Loucy (cell line): ENCODE data around the gene IGSF9B.

Experiments used
- H2AFZ ChIP-seq: fragments of 200-600 bp; sonication (generic); 2 replicates; pipeline ENCODE4 v1.6.0; 2016; ENCODE audit warnings: antibody characterized with exemption, mild to moderate bottlenecking, low read length, moderate library complexity
- H3F3A ChIP-seq: fragments of 200-600 bp; 2 replicates; pipeline ENCODE4 v1.6.0; 2016; ENCODE audit warnings: antibody characterized with exemption, low read depth, mild to moderate bottlenecking
- H3K27me3 ChIP-seq: fragments of 200-600 bp; sonication (generic); 2 replicates; pipeline ENCODE4 v1.6.1; 2014; ENCODE audit warnings: low read length, mild to moderate bottlenecking; ENCODE audit not compliant: insufficient read depth, poor library complexity, severe bottlenecking
- H3K36me3 ChIP-seq: fragments of 200-600 bp; sonication (generic); 2 replicates; pipeline ENCODE4 v1.6.1; 2016; ENCODE audit warnings: low read length; ENCODE audit not compliant: insufficient read depth
- H3K4me1 ChIP-seq: fragments of 200-600 bp; sonication (generic); 2 replicates; pipeline ENCODE4 v1.5.1; 2014; ENCODE audit warnings: low read length, mild to moderate bottlenecking; ENCODE audit not compliant: insufficient read depth, poor library complexity, severe bottlenecking
- H3K4me2 ChIP-seq: fragments of 200-600 bp; sonication (generic); 2 replicates; pipeline ENCODE4 v1.6.0; 2014; ENCODE audit warnings: antibody characterized with exemption, low read length, low read depth, mild to moderate bottlenecking; ENCODE audit not compliant: poor library complexity, severe bottlenecking
- H3K4me3 ChIP-seq: fragments of 200-600 bp; sonication (generic); 2 replicates; pipeline ENCODE4 v1.5.1; 2014; ENCODE audit warnings: low read length, mild to moderate bottlenecking, mixed read lengths; ENCODE audit not compliant: poor library complexity, severe bottlenecking
- H3K79me2 ChIP-seq: fragments of 200-600 bp; sonication (generic); 2 replicates; pipeline ENCODE4 v1.6.1; 2014; ENCODE audit warnings: low read length; ENCODE audit not compliant: insufficient read depth
- H3K9ac ChIP-seq: fragments of 200-600 bp; sonication (generic); 2 replicates; pipeline ENCODE4 v1.6.0; 2014; ENCODE audit warnings: mild to moderate bottlenecking, low read depth, low read length, moderate library complexity; ENCODE audit not compliant: poor library complexity, severe bottlenecking
- H3K9me2 ChIP-seq: fragments of 200-600 bp; sonication (generic); replicated peaks from 2 replicates; pipeline ENCODE4 v1.6.1; 2016; ENCODE audit warnings: low read depth, low read length, mixed read lengths
- H3K9me3 ChIP-seq: fragments of 200-600 bp; sonication (generic); 2 replicates; pipeline ENCODE4 v1.6.1; 2014; ENCODE audit warnings: mild to moderate bottlenecking, antibody characterized with exemption, low read length, low read depth; ENCODE audit not compliant: insufficient read depth
- H4K20me1 ChIP-seq: fragments of 200-600 bp; sonication (generic); 2 replicates; pipeline ENCODE4 v1.6.0; 2014; ENCODE audit warnings: antibody characterized with exemption, low read length, mild to moderate bottlenecking; ENCODE audit not compliant: insufficient read depth, poor library complexity, severe bottlenecking
- EZH2phosphoT487 ChIP-seq: fragments of 200-600 bp; IDR thresholded peaks from 2 replicates; pipeline ENCODE4 v1.6.1; 2018; ENCODE audit warnings: antibody characterized with exemption, mild to moderate bottlenecking, moderate library complexity, borderline replicate concordance
- TF ChIP-seq, protein P1 (sequence below): fragments of 200-600 bp; sonication (generic); conservative IDR thresholded peaks from 2 replicates; pipeline ENCODE4 v1.5.1; 2014; ENCODE audit warnings: mild to moderate bottlenecking, antibody characterized with exemption, low read length

The IGSF9B gene

DNA sequence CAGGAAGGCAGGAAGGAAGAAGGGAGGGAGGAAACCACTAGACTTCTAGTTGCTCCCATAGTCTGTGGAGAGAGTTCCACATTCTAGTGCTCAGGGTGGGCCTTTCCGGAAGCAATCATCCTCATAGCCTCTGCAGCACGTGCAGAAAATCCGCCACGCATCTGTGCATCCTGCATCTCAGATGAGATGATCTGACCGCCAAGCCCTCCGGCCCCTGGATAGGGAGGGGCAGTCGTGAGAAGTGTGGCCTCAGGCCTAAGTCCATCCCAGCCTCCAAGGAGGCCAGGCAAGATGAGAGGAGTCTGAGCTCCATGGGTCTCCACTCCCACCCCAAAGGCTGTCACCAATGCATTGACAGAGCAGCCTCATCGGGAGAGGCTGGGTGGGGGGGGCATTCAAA lies 30.4 kb upstream of the IGSF9B start:
- no peak overlapping the region for H3K9ac ChIP-seq
- H3F3A ChIP-seq, result no peaks in the 10 kb centered on the region
- H4K20me1 ChIP-seq, result no peaks in the 10 kb centered on the region
- H2AFZ ChIP-seq, result no peak overlapping the region
- no peak overlapping the region for H3K4me2 ChIP-seq
- H3K36me3 ChIP-seq, result no peaks in the 10 kb centered on the region
- peaks cover 13% of the 10 kb centered on the region; the same call in 1 of the 2 replicates for H3K9me3 ChIP-seq
- no peak overlapping the region for H3K4me3 ChIP-seq
- H3K79me2 ChIP-seq, result no peaks in the 10 kb centered on the region
- H3K4me1 ChIP-seq, result no peaks in the 10 kb centered on the region
- TF ChIP-seq, protein P1, sequence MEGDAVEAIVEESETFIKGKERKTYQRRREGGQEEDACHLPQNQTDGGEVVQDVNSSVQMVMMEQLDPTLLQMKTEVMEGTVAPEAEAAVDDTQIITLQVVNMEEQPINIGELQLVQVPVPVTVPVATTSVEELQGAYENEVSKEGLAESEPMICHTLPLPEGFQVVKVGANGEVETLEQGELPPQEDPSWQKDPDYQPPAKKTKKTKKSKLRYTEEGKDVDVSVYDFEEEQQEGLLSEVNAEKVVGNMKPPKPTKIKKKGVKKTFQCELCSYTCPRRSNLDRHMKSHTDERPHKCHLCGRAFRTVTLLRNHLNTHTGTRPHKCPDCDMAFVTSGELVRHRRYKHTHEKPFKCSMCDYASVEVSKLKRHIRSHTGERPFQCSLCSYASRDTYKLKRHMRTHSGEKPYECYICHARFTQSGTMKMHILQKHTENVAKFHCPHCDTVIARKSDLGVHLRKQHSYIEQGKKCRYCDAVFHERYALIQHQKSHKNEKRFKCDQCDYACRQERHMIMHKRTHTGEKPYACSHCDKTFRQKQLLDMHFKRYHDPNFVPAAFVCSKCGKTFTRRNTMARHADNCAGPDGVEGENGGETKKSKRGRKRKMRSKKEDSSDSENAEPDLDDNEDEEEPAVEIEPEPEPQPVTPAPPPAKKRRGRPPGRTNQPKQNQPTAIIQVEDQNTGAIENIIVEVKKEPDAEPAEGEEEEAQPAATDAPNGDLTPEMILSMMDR, result no peak
- no peak for TF ChIP-seq EZH2phosphoT487
- no peaks in the 10 kb centered on the region for H3K9me2 ChIP-seq
- no peaks in the 10 kb centered on the region for H3K27me3 ChIP-seq

DNA sequence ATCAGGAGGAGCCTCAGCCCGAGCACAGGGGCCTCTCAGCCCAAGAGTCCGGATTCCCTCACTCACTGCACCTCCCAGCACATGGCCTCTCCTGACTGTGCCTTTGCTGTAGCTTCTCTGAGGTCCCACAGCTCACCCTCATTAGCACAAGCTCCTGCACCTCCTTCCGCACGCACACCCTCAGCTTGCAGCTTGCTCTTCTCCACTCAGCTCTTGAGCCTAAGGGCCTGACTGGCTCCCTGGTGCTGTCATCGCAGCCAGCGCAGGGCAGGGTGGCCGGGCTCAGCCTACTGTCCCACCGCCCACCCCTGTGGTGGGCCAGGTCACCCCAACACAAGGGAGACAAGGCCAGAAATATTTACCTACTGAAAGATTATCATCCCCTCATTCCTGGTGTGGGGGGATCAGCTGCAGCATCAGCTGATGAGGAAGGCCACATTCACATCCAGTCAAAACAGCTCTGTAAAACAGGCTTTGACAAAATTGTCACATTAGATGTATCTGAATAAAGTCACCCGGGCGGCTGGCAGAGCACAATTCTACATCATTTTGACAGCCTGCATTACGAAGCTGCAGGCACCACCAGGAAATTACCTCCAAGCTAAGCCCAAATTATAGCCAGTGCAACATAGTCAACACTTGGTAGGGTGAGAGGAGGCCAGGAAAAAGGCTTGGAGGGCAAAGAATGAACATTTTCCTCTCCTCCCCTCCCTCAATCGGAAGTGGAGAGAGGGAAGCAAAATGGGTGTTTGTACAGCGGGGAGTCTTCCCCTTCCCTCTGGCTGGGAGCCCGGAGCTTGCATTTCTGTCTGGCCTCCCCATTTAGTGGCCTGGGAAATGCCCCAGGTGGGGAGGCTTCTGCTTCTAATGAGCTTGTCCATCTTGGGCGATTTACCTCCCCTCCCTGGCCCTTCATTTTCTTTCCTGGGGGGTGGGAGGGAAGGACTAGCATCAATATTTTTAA lies 29.5 kb upstream of the IGSF9B start:
- H3K9me2 ChIP-seq, result no peaks in the 10 kb centered on the region
- H3K9ac ChIP-seq, result no peak overlapping the region
- H3F3A ChIP-seq, result no peaks in the 10 kb centered on the region
- H3K4me1 ChIP-seq, result no peaks in the 10 kb centered on the region
- H3K4me2 ChIP-seq, result no peak overlapping the region
- H3K27me3 ChIP-seq, result no peaks in the 10 kb centered on the region
- no peak for TF ChIP-seq EZH2phosphoT487
- no peaks in the 10 kb centered on the region for H4K20me1 ChIP-seq
- no peaks in the 10 kb centered on the region for H3K36me3 ChIP-seq
- peaks cover 13% of the 10 kb centered on the region; the same call in 1 of the 2 replicates for H3K9me3 ChIP-seq
- no peak overlapping the region for H3K4me3 ChIP-seq
- H2AFZ ChIP-seq, result no peak overlapping the region
- no peaks in the 10 kb centered on the region for H3K79me2 ChIP-seq

DNA sequence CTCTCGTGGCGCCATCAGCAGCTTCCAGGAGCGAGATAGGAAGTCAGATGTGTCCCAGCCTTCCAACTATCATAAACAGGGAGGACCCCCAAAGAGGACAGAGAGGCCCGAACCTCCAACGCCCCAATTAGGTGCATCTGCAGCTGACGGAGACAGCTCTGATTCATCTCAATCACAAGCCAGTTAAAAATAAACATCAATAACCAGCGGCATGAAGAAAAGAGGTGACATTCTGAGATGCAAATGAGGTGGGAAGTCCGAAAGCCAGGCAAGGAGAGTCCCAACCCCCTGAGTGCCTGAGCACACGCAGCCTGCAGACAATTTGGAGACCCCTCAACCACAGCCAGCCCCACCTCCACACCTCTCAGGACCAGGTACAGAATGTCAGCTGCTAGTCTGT lies 28.1 kb upstream of the IGSF9B start:
- Histone ChIP-seq H4K20me1 (no peaks in the 10 kb centered on the region), H3K9ac (no peak overlapping the region), H3K9me2 (no peaks in the 10 kb centered on the region), H3F3A (no peaks in the 10 kb centered on the region), H3K27me3 (no peaks in the 10 kb centered on the region), H3K79me2 (no peaks in the 10 kb centered on the region), H3K4me2 (no peak overlapping the region), H3K9me3 (peaks cover 11% of the 10 kb centered on the region; the same call in 1 of the 2 replicates), H3K4me1 (no peaks in the 10 kb centered on the region), H3K36me3 (no peaks in the 10 kb centered on the region), H2AFZ (no peak overlapping the region), H3K4me3 (no peak overlapping the region)
- TF ChIP-seq EZH2phosphoT487, result no peak
- TF ChIP-seq, protein P1, result no peak
